Raji (cell line): ENCODE measurements around the gene GNB5.

ENCODE experiments used
- POLR2A ChIP-seq: IDR thresholded peaks from 2 replicates; pipeline ENCODE4 v1.6.1; 2011; ENCODE audit warnings: low read depth, low read length, control low read depth; ENCODE audit not compliant: insufficient read depth

GNB5 gene

DNA sequence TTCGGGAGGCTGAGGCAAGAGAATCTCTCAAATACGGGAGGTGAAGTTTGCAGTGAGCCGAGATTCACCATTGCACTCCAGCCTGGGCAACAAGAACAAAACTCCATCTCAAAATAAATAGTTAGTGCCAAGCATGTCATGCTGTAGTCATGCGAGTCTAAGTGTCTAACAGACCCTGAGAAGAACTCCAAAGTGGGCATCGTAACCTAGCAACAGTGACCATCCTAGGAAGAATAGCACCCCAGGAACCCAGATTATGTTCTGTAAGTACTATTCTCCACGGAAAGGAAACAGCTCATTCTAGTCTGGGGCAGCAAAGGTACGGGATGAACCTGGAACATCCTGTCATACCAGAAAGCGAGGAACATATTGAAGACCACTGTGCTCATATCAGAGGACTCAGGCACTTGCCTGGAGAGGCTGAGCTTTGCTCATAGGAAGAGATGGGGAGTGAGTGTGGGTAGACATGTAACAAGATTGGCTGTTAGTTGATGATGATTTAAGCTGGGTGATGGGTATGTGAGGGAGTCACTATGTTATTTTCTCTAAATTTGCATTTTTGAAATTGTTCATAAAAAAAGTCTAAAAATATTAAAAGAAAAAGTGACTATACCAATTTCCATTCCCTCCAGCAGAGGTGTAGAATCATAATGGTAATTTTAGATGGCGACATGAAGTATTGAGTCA is 110.3 kb downstream of the GNB5 start:
- no peak for TF ChIP-seq POLR2A

DNA sequence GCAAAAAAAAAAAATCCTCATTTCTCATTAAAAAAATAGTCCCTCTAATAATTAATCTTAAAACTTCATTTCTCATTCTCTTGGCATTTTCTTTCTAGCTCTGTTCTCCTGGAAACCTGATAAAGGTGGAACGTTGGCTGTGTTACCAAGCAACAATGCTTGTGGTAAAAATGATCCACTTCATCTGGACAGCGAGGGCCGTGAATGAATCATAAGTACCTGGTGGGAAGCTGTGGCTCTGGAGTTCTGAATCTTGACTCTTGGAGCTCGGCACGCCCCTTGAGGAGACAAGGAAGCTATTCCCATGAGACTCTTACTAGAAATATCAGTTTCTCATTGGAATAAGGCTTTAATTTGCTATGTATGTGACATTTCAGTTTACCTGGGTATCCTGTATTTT is 111.2 kb downstream of the GNB5 start:
- TF ChIP-seq POLR2A, result no peak

DNA sequence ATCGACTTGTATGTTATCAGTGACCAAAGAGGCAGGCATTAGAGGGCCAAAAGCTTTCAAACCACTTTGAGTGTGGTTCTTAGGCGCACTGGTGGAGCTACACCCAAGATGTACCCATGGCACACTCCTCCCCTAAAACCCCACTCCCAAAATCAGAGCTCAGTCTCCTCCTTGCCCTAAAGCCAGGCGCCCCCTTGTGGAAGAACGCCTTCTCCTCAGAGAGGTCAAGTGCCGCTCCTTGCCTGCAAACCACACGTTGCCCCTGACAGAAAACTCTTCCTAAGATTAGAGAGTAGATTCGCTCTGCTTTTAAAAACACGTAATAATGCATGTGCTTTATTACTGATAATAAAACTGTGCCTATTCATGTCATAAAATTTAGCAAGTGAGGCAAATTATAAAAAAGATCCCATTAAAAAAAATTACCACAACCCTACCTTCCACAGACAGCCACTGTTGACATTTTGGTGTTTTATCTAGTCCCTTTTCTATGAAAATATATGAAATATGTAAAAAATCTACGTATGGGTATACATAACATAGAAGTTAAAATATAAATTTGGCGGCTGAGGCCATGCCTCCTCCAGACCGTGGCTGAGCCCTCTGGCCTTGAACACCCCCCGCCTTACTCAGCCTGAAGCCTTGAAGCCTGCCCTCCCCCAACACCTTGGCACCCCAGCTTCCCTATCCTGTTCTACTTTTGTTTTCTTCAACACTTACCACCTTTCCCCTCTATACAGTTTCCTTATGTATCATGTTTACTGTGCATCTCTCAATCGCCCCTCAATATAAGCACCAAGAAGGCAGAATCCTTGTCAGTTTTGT is 112.1 kb downstream of the GNB5 start:
- no peak for TF ChIP-seq POLR2A

DNA sequence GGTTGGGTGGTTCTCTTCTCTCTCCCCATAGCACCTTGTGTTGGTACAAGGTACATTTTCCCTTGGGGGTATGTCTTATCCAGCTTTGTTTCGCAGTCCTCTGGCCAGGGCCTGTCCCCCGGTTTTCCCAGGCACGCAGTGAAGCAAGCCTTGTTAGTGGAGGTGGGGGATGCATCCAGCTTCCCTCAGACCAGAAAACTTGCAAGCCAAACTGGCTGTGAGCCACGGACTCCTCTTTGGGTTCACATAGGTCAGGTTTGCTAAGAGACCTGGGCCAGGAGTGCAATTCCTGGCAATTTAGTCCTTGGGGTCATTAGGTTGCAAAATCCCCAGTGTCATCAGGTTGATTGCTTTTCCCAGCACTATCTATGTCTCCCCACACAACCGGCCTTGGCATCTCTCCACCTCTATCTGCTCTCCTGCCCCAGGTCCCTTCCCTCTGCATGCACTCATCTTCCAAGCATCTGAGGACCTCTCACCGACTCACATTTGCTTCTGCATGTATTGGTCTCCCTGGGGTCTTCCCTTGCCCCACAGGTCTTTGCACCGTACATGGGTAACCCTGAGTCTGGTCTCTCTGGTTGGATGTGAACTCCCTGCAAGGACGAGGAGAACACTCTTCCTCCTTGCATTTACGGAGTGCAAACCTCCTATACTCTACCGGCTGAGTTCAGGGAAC is 112.9 kb downstream of the GNB5 start:
- TF ChIP-seq POLR2A, result no peak

DNA sequence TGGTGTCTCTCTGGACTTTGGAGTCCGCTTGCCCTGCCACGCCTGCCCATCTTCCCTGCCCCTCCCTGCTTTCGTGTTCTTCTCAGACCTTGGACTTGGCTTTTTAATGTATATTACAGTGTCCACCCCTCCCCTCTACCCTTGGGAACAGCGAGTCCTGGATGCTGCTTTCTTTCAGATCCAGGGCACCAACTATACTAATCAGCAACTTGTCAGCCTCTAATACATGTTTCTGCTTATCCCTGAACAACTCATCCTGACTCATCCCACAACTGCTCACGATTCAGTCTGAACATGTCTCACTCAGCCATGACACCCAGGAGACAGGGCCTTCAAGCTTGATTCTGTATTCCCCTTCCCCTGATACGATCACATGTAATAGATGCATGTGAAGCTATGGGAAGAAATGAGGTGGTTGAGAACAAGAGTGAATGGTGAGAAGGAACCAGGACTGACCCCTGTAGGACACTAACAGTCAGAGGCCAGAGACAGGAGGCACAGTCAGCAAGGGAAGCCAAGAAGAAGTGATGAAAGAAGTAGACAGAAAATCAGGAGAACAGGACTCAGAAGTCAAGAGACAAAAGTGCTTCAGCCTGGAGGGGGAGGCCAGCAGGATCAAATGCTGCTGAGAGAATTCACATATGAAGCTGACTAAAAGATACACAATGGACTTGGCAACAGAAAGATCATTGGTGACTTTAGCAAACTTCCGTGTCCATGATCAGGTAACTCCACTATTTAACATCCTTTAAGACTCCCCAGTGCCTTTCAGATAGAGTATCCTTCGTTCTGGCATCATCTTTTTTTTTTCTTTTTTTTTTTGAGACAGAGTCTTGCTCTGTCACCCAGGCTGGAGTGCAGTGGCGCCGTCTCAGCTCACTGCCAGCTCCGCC is 114.1 kb downstream of the GNB5 start:
- TF ChIP-seq POLR2A, result no peak

DNA sequence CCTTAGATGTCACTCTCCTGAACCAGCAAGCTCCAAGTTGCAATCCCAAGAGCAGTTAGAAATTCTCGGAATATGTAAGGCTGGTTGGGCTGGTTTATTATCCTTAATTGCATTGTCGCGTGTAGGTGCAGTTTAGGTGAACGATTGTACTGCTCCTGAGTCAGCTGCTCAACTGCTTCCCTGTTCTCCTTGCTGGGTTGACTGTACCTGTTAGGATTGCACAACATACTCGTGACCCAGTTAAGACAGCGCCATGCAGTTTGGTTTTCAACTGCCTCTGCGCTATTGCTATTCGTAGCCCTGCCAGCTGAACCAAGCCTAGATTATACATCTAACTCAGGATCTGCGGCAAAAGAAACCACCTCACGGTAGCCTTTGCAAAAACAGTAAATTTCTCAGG is 119.6 kb downstream of the GNB5 start:
- no peak for TF ChIP-seq POLR2A

DNA sequence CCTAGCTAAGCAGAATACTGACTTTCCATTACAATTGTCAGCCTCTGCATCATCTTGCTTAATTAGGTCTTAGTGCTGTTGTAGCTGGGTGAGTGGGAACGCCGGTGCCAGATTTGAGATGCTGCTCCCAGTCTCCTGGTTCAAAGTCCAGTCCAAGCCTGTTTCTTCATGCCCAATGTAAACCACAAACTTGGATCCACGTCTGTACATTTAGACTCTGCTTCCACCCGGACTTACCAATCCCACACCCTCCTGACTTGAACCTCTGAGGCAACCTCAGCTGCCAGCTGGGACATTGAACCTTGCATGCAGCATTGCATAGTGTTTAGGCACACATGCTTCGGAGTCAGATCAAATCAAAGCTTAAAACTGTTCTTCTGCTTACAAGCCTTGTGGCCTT is 121.6 kb downstream of the GNB5 start:
- TF ChIP-seq POLR2A, result no peak

DNA sequence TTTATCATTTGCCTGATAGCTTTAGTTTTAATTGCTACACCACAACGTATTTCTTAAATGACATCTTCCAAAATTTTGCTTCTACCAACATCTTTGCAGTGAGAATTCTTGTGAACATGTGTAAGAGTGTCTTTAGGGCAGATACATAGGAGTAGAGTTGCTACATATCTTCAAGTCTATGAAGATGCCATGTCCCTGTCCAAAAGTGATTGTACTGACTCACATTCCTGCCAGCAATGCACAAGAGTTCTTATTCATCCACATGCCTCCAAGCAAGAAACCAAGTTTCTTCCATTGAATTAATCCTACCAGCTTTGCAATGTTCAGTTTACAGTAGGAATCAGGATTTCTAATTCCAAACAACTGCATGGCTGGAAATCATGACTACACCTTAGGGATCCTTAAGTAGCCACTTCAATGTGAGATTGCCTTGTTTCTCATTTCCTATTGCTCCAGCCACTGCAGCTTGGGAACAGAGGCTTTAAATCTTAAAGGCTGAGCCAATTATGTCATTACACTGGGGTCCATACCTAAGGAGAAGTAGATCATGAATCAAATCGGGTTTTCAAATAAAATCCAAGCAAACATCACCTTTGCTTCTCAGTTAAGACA is 123.1 kb downstream of the GNB5 start:
- TF ChIP-seq POLR2A, result no peak

DNA sequence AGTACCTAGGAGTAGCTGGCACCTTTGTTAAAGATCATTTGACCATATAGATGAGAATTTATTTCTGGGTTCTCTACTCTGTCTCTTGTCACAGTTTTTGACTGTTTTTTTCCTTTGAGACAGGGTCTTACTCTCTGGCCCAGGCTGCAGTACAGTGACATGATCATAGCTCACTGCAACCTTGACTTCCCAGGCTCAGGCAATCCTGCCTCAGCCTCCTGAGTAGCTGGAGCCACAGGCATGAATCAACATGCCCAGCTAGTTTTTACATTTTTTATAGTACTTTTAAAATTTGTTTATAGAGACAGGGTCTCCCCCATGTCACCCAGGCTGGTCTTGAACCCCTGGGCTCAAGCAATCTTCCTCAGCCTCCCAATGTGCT is 123.7 kb downstream of the GNB5 start:
- no peak for TF ChIP-seq POLR2A

DNA sequence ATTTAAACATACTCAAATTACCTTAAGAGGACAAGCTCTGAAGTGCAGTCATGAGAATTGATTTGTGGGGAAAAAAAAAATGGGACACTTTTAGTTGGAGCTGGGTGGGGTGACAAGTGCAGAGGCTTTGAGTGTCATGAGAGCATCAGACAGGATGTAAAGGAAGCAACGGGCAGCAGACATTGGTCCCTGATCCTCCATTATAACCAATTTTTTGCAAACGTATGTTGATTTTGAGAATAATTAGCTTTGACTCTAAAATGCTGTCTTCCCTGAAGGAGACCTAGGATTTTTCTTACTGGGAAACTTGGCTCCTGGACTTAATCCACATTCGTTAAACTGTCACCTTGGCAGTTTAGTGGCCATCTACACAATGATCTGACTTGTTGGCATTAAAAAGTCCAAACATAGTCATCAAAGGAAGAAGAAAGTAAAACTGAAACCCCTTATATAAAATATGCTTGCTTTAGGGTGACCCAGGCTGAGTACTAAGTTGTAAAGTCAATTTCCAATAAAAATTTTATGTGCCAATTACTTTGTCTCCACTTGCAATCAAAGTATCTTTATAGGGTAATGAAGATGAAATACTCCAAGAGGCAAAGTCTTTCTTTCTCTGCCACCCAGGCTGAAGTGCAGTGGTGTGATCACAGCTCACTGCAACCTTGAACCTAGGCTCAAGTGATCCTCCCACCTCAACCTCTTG is 124.2 kb downstream of the GNB5 start:
- TF ChIP-seq POLR2A, result no peak
